ENCODE results near the gene SRD5A3.

DNA sequence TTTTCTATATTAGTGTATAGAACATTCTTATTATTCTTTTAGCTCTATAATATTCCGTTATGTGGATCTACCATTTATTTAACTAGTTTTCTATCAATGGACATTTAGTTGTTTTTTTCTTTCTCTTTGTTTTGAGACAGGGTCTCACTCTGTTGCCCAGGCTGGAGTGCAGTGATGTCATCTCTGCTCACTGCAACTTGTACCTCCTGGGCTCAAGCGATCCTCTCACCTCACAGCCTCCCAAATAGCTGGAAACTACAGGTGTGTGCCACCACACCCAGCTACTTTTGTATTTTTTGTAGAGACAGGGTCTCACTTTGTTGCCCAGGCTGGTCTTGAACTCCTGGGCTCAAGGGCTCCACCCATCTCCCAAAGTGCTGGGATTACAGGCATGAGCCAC lies 60.5 kb downstream of the SRD5A3 start:
- TF ChIP-seq, protein P1, sequence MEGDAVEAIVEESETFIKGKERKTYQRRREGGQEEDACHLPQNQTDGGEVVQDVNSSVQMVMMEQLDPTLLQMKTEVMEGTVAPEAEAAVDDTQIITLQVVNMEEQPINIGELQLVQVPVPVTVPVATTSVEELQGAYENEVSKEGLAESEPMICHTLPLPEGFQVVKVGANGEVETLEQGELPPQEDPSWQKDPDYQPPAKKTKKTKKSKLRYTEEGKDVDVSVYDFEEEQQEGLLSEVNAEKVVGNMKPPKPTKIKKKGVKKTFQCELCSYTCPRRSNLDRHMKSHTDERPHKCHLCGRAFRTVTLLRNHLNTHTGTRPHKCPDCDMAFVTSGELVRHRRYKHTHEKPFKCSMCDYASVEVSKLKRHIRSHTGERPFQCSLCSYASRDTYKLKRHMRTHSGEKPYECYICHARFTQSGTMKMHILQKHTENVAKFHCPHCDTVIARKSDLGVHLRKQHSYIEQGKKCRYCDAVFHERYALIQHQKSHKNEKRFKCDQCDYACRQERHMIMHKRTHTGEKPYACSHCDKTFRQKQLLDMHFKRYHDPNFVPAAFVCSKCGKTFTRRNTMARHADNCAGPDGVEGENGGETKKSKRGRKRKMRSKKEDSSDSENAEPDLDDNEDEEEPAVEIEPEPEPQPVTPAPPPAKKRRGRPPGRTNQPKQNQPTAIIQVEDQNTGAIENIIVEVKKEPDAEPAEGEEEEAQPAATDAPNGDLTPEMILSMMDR (IDR thresholded peaks at IDR 0.05) = no peak
- TF ChIP-seq POLR2AphosphoS5 (IDR thresholded peaks at IDR 0.05) (no peak), POLR2A (IDR thresholded peaks at IDR 0.05) (no peak)

All from gastroesophageal sphincter (tissue), 3 donors.